ENCODE data around the gene MYH11. TPM values are rescaled to one million over a fixed set of nuclear protein-coding genes. Genes with fewer than 3 reads are reported as not detected.

The MYH11 gene
- total RNA-seq = 14.5 and 28.8 TPM in 2 replicates
- 1.3 and 1.9 TPM in 2 replicates for polyA plus RNA-seq
- polyA plus RNA-seq (2012) = 6.5 and 7.1 TPM in 2 replicates
- 3.1 and 3.8 TPM in 2 replicates for polyA minus RNA-seq (ENCODE audit: low replicate concordance)

DNA sequence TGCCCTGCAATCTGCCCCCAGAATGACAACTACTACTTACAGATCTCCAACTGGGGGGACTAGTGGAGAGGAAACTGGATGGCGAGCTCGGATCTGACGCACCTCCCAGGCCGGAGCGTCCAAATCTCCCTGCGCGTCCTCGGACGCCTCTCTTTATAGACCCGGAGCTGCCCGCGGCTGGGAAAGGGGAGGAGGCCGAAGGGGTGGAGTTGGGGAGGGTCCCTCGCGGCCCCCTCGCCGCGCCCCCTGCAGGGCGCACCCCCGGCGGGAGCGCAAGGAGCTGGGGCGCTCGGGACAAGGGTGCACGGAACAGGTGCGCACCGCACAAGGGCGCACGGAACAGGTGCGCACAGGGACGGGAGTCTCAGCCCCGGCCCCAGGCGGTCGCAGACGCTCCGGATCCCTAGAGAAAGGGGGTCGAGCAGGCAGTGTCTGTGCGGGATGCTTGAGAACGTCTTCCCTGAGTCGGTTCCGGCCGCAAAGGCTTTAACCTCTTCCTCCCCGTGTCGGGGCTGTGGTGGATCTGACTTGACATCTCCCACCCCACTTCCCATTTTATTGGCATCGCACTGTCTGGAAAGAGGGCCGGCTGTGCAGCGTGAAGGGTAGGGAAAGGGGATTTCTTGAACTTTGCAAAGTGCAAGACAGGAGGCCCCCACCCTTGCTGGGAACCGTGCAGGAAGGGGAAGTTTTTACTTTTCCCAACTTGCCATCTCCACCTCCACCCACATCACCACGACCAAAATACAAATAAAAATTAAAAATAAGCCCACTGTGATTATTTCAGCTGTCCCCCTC is at the start of gene MYH11:
Gene MYH11, minus strand, starts transcription at position 128 of the 798 bp plus-strand sequence. CDS start 18,776 bp downstream, outside the sequence.
- peak within 1 kb of the TSS; percentile 87 for H2AFZ ChIP-seq (ENCODE audit: low read length)
- H3K79me2 ChIP-seq (ENCODE audit: control insufficient read depth, insufficient read depth, low read length) = no peaks in the 10 kb centered on the region
- H3K9ac ChIP-seq (ENCODE audit: insufficient read depth, low read length) = no peak within 1 kb of the TSS
- no peaks in the 10 kb centered on the region for H4K20me1 ChIP-seq (ENCODE audit: control insufficient read depth, extremely low read depth, insufficient read depth, low read length)
- TF ChIP-seq CTCF (conservative IDR thresholded peaks at IDR 0.05 in 1 of 2, IDR thresholded peaks at IDR 0.05 in 1 of 2; ENCODE audit: low read depth in 1 of 2, low read length in 2 of 2) (no peak), EZH2 (IDR thresholded peaks at IDR 0.05; ENCODE audit: low read length, missing control alignments) (peak; percentile 89)
- no peak for DNase-seq (ENCODE audit: low read depth in 2 of 2)
- H3K4me2 ChIP-seq (ENCODE audit: extremely low read depth, insufficient read depth, low read length) = peak within 1 kb of the TSS; percentile 78
- peaks cover 29% of the 10 kb centered on the region for H3K27me3 ChIP-seq (ENCODE audit: control insufficient read depth, insufficient read depth, low read length)
- H3K36me3 ChIP-seq (ENCODE audit: control insufficient read depth, insufficient read depth, low read length) = no peaks in the 10 kb centered on the region
- no peak within 1 kb of the TSS for H3K27ac ChIP-seq (ENCODE audit: insufficient read depth, low read length)
- H3K9me3 ChIP-seq (ENCODE audit: control insufficient read depth, insufficient read depth, low read depth, low read length) = no peaks in the 10 kb centered on the region
- H3K4me1 ChIP-seq (ENCODE audit: control insufficient read depth, extremely low read depth, insufficient read depth, low read length) = no peaks in the 10 kb centered on the region
- H3K4me3 ChIP-seq (replicated peaks in 1 of 4; ENCODE audit: control extremely low read depth in 1 of 4, insufficient read depth in 1 of 4, low read depth in 3 of 4, low read length in 4 of 4) = peak within 1 kb of the TSS; percentile 6 to 63 (median 56)

GRCh38 chr16:15906439-15906838 is 49.6 kb upstream of the MYH11 start:
- Histone ChIP-seq H3K79me2 (ENCODE audit: control insufficient read depth, insufficient read depth, low read length) (no peaks in the 10 kb centered on the region), H3K4me3 (replicated peaks in 1 of 4; ENCODE audit: control extremely low read depth in 1 of 4, insufficient read depth in 1 of 4, low read depth in 3 of 4, low read length in 4 of 4) (no peak overlapping the region), H3K27ac (ENCODE audit: insufficient read depth, low read length) (no peak overlapping the region), H3K9ac (ENCODE audit: insufficient read depth, low read length) (no peak overlapping the region), H3K27me3 (ENCODE audit: control insufficient read depth, insufficient read depth, low read length) (no peaks in the 10 kb centered on the region), H3K4me1 (ENCODE audit: control insufficient read depth, extremely low read depth, insufficient read depth, low read length) (no peaks in the 10 kb centered on the region), H2AFZ (ENCODE audit: low read length) (no peak overlapping the region), H3K9me3 (ENCODE audit: control insufficient read depth, insufficient read depth, low read depth, low read length) (no peaks in the 10 kb centered on the region), H3K36me3 (ENCODE audit: control insufficient read depth, insufficient read depth, low read length) (no peaks in the 10 kb centered on the region), H3K4me2 (ENCODE audit: extremely low read depth, insufficient read depth, low read length) (no peak overlapping the region), H4K20me1 (ENCODE audit: control insufficient read depth, extremely low read depth, insufficient read depth, low read length) (no peaks in the 10 kb centered on the region)
- DNase-seq (ENCODE audit: low read depth in 2 of 2) = no peak
- no peak for TF ChIP-seq CTCF (conservative IDR thresholded peaks at IDR 0.05 in 1 of 2, IDR thresholded peaks at IDR 0.05 in 1 of 2; ENCODE audit: low read depth in 1 of 2, low read length in 2 of 2)
- no peak for TF ChIP-seq EZH2 (IDR thresholded peaks at IDR 0.05; ENCODE audit: low read length, missing control alignments)

DNA sequence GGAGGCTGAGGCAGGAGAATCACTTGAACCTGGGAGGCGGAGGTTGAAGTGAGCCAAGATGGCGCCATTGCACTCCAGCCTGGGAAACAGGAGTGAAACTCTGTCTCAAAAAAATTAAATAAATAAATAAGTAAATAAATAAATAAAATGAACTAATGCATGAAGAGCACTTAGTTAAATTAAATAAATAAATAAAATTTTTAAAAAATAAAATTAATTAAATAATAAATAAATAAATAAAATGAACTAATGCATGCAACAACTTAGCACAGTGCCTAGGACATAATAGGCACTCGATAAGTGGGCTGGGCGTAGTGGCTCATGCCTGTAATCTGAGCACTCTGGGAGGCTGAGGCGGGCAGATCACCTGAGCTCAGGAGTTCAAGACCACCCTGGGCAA is 47.1 kb upstream of the MYH11 start:
- Histone ChIP-seq H4K20me1 (ENCODE audit: control insufficient read depth, extremely low read depth, insufficient read depth, low read length) (no peaks in the 10 kb centered on the region), H3K9me3 (ENCODE audit: control insufficient read depth, insufficient read depth, low read depth, low read length) (no peaks in the 10 kb centered on the region), H3K4me3 (replicated peaks in 1 of 4; ENCODE audit: control extremely low read depth in 1 of 4, insufficient read depth in 1 of 4, low read depth in 3 of 4, low read length in 4 of 4) (no peak overlapping the region), H3K4me1 (ENCODE audit: control insufficient read depth, extremely low read depth, insufficient read depth, low read length) (peaks cover 2% of the 10 kb centered on the region), H2AFZ (ENCODE audit: low read length) (no peak overlapping the region), H3K9ac (ENCODE audit: insufficient read depth, low read length) (no peak overlapping the region), H3K27me3 (ENCODE audit: control insufficient read depth, insufficient read depth, low read length) (no peaks in the 10 kb centered on the region), H3K36me3 (ENCODE audit: control insufficient read depth, insufficient read depth, low read length) (no peaks in the 10 kb centered on the region), H3K27ac (ENCODE audit: insufficient read depth, low read length) (no peak overlapping the region), H3K4me2 (ENCODE audit: extremely low read depth, insufficient read depth, low read length) (no peak overlapping the region), H3K79me2 (ENCODE audit: control insufficient read depth, insufficient read depth, low read length) (no peaks in the 10 kb centered on the region)
- TF ChIP-seq EZH2 (IDR thresholded peaks at IDR 0.05; ENCODE audit: low read length, missing control alignments) (no peak), CTCF (conservative IDR thresholded peaks at IDR 0.05 in 1 of 2, IDR thresholded peaks at IDR 0.05 in 1 of 2; ENCODE audit: low read depth in 1 of 2, low read length in 2 of 2) (no peak)
- no peak for DNase-seq (ENCODE audit: low read depth in 2 of 2)

Measured in fibroblast of lung (primary cell).